Measurements from ENCODE around the gene MOSPD2.

The MOSPD2 gene

GRCh38 chrX:14916017-14916674, 42.9 kb downstream of the MOSPD2 start:
- DNase-seq, result no peak

GRCh38 chrX:14919407-14919806, 46.2 kb downstream of the MOSPD2 start:
- DNase-seq, result no peak

- DNase-seq, result no peak
Measured at GRCh38 chrX:14920196-14920595, 47.0 kb downstream of the MOSPD2 start.

GRCh38 chrX:14922437-14922836, 49.2 kb downstream of the MOSPD2 start:
- DNase-seq, result no peak

- DNase-seq, result no peak
Measured at GRCh38 chrX:14923761-14924160, 50.5 kb downstream of the MOSPD2 start.

- no peak for DNase-seq
Measured at GRCh38 chrX:14926471-14926870, 53.2 kb downstream of the MOSPD2 start.

- no peak for DNase-seq
Measured at GRCh38 chrX:14927401-14927800, 54.2 kb downstream of the MOSPD2 start.

GRCh38 chrX:14930663-14931062, 57.4 kb downstream of the MOSPD2 start:
- no peak for DNase-seq

- peak; percentile 46 for DNase-seq
Measured at GRCh38 chrX:14932136-14932535, 58.9 kb downstream of the MOSPD2 start.

- no peak for DNase-seq
Measured at GRCh38 chrX:14934423-14934822, 61.2 kb downstream of the MOSPD2 start.

GRCh38 chrX:14936561-14936960, 63.3 kb downstream of the MOSPD2 start:
- no peak for DNase-seq

- no peak for DNase-seq
Measured at GRCh38 chrX:14939644-14940043, 66.4 kb downstream of the MOSPD2 start.

- no peak for DNase-seq
Measured at GRCh38 chrX:14941301-14941700, 68.1 kb downstream of the MOSPD2 start.

GRCh38 chrX:14942341-14942740, 69.1 kb downstream of the MOSPD2 start:
- no peak for DNase-seq

GRCh38 chrX:14943962-14944361, 70.7 kb downstream of the MOSPD2 start:
- no peak for DNase-seq

GRCh38 chrX:14946606-14947155, 73.5 kb downstream of the MOSPD2 start:
- no peak for DNase-seq

- no peak for DNase-seq
Measured at GRCh38 chrX:14948691-14949090, 75.5 kb downstream of the MOSPD2 start.

GRCh38 chrX:14956813-14957582, 83.8 kb downstream of the MOSPD2 start:
- DNase-seq, result no peak

GRCh38 chrX:14963447-14964236, 90.4 kb downstream of the MOSPD2 start:
- no peak for DNase-seq

GRCh38 chrX:14964500-14964899, 91.3 kb downstream of the MOSPD2 start:
- no peak for DNase-seq

Data from eye (tissue), 1 donor.